Body of pancreas (tissue), 4 donors: Measurements from ENCODE around the gene PDLIM4. TPM values are rescaled to one million over a fixed set of nuclear protein-coding genes. Genes with fewer than 3 reads are reported as not detected.
A peak's percentile ranks its signal among the peaks of the same experiment; 100 is the strongest.

Experiments
- ATAC-seq: fragments of 150-250 bp; one replicate; pipeline ENCODE4 v1.9.1; 2016
- DNase-seq, 4 donors: peaks; one replicate each; pipeline ENCODE4 v3.0.0-alpha.2; 2019
- H3K27ac ChIP-seq, 4 donors: fragments of 200-600 bp; sonication (generic); 1 replicate in 3 of 4; 2 replicates in 1 of 4; pipeline versions ENCODE4 v1.5.1 to v1.6.1; 2016 to 2019; ENCODE audit warnings: mild to moderate bottlenecking in 1 of 4, mixed read lengths in 1 of 4, moderate library complexity in 1 of 4
- H3K27me3 ChIP-seq, 2 donors: fragments of 200-600 bp; sonication (generic); one replicate each; pipeline ENCODE4 v1.6.0; 2016; ENCODE audit warnings: mild to moderate bottlenecking in 1 of 2
- H3K36me3 ChIP-seq, 2 donors: fragments of 200-600 bp; sonication (generic); replicated peaks in 1 of 2; 2 replicates each; pipeline ENCODE4 v1.5.1; 2016; ENCODE audit warnings: low read depth in 2 of 2; ENCODE audit not compliant: insufficient read depth in 1 of 2
- H3K4me1 ChIP-seq: fragments of 200-600 bp; sonication (generic); one replicate; pipeline ENCODE4 v1.6.0; 2016
- H3K4me3 ChIP-seq, 2 donors: fragments of 200-600 bp; sonication (generic); 1 replicate in 1 of 2; 2 replicates in 1 of 2; pipeline ENCODE4 v1.5.1; 2016 to 2019
- H3K9me3 ChIP-seq, 3 donors: fragments of 200-600 bp; sonication (generic); 1 replicate in 2 of 3; 2 replicates in 1 of 3; pipeline ENCODE4 v1.5.1; 2016
- CTCF ChIP-seq, 7 experiments: fragments of 450-650 bp in 4 of 7; fragments of 200-600 bp in 3 of 7; sonication (generic) in 3 of 7; IDR thresholded peaks; one replicate each; pipeline ENCODE4 v1.5.1; 2016 to 2019; ENCODE audit warnings: antibody characterized with exemption in 7 of 7
- POLR2A ChIP-seq, 3 donors: fragments of 450-650 bp; IDR thresholded peaks; one replicate each; pipeline ENCODE4 v1.6.1; 2016; ENCODE audit warnings: antibody characterized with exemption in 3 of 3, mild to moderate bottlenecking in 2 of 3
- WGBS, 2 donors: methylation state at CpG; one replicate each; pipeline ENCODE4 v1.1.5; 2017; 5-methylcytosine and 5-hydroxymethylcytosine counted together
- intact Hi-C: fragments of 100-400 bp; cut with DNase I; formaldehyde crosslinking; loops from one replicate; pipeline ENCODE4 v1.15.1; 2023
- total RNA-seq, 2 donors: library from RNA; depleted of rRNA; stranded (reverse); fragments of >200 nt; gene quantifications; one replicate each; pipeline ENCODE4 v1.1.0, GENCODE V29; 2016

PDLIM4 gene
- total RNA-seq, 2 donors from 2014 or later, result 4.2 to 4.3 TPM

DNA sequence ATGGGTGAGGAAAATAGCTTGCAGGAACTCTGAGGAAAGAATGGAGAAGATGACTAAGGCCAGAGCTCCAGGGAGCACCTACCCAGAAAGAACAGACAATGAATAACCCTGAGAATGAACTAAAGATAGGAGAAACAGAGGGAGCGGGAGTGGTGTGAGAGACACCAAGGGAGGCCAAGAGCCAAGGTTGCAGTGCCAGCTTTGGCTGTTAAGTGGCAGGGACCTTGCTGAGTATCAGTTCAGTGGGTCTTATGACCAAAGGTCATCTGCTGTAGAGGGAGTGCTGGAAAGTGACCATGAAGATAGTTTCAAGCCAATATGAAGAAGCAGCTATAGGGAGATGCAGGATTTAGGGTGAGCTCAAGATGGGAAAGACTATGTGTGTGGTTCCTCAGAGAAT lies 46.6 kb upstream of the PDLIM4 start:
- no peaks in the 10 kb centered on the region for H3K9me3 ChIP-seq
- TF ChIP-seq CTCF (IDR thresholded peaks at IDR 0.05) (no peak), POLR2A (IDR thresholded peaks at IDR 0.05) (no peak)
- H3K4me3 ChIP-seq, result no peak overlapping the region
- H3K27ac ChIP-seq, result peak overlapping the region in 2 of 4 donors; percentile 7 to 27
- ATAC-seq, result no peak
- H3K27me3 ChIP-seq, result no peaks in the 10 kb centered on the region
- WGBS, 2 donors, result 56 to 57% methylated on average over 1 of the region's 1 CpG
- peaks cover 0 to 13% of the 10 kb centered on the region in 2 donors for H3K36me3 ChIP-seq
- peaks cover 42% of the 10 kb centered on the region for H3K4me1 ChIP-seq
- peak in 1 of 4 donors; percentile 2 for DNase-seq
- intact Hi-C loops, result no loop called here

GRCh38 chr5:132211787-132212186 lies 45.7 kb upstream of the PDLIM4 start:
- WGBS, 2 donors, result 13 to 14% methylated on average over 1 of the region's 1 CpG
- ATAC-seq (no peak), DNase-seq (no peak)
- H3K36me3 ChIP-seq, result peaks cover 0 to 13% of the 10 kb centered on the region in 2 donors
- no peak overlapping the region for H3K4me3 ChIP-seq
- H3K27ac ChIP-seq, result no peak overlapping the region
- TF ChIP-seq CTCF (IDR thresholded peaks at IDR 0.05) (no peak), POLR2A (IDR thresholded peaks at IDR 0.05) (no peak)
- H3K4me1 ChIP-seq, result peaks cover 40% of the 10 kb centered on the region
- no peaks in the 10 kb centered on the region for H3K9me3 ChIP-seq
- intact Hi-C loops, result no loop called here
- H3K27me3 ChIP-seq, result no peaks in the 10 kb centered on the region

DNA sequence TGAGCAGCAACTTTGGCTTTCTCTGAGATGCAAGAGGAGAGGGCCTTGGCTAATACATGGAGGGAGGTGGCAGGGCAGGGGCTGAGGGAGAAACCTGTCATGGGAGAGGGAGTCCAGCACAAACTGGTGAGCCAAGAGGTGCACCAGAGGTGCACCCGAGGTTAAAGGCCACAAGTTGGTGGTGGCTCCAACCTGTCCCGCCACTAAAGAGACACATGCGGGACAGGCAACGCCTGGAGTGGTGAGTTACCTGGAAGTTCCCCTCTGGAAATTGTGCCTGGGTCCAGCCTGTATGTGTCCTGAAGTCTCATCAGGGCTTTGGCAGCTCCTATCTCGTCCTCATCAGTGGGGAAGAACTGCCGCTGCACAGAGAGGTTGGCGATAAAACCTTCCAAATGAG lies 43.8 kb upstream of the PDLIM4 start:
- Histone ChIP-seq H3K4me3 (no peak overlapping the region), H3K36me3 (peaks cover 0 to 11% of the 10 kb centered on the region in 2 donors), H3K27me3 (no peaks in the 10 kb centered on the region), H3K9me3 (no peaks in the 10 kb centered on the region), H3K4me1 (peaks cover 40% of the 10 kb centered on the region), H3K27ac (peak overlapping the region in 2 of 4 donors; percentile 92 to 94)
- intact Hi-C loops, result no loop called here
- DNase-seq (peak in 1 of 4 donors; percentile 3), ATAC-seq (no peak)
- TF ChIP-seq CTCF (IDR thresholded peaks at IDR 0.05) (no peak), POLR2A (IDR thresholded peaks at IDR 0.05) (no peak)
- 91 to 99% methylated on average over 7 of the region's 7 CpGs for WGBS, 2 donors

DNA sequence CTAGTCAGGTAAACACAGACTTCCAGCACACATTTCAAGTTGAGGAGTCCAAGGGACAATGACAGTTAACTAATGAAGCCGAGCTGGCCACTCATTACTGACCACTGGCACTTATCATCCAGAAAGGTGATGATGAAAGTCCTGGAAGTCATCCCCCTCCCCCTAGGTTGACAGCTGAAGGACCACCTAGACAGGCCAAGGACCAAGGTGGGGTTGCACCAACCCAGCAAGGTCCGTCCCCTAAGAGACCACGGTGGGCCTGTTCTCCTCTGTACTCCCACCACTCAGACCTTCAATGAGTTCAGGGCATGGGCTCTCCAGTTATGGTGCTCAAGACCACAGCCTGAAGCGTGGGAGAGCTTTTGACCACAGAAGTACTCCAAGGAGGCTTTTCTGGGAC lies 43.0 kb upstream of the PDLIM4 start:
- WGBS, 2 donors, result 98 to 100% methylated on average over 3 to 4 of the region's 4 CpGs
- no peak for ATAC-seq
- peaks cover 0 to 11% of the 10 kb centered on the region in 2 donors for H3K36me3 ChIP-seq
- intact Hi-C loops, result no loop called here
- peaks cover 48% of the 10 kb centered on the region for H3K4me1 ChIP-seq
- no peak for DNase-seq
- TF ChIP-seq CTCF (IDR thresholded peaks at IDR 0.05), result no peak
- TF ChIP-seq POLR2A (IDR thresholded peaks at IDR 0.05), result no peak
- H3K9me3 ChIP-seq, result no peaks in the 10 kb centered on the region
- no peaks in the 10 kb centered on the region for H3K27me3 ChIP-seq
- H3K27ac ChIP-seq, result peak overlapping the region; percentile 89 to 97 (median 93)
- H3K4me3 ChIP-seq, result no peak overlapping the region

GRCh38 chr5:132215329-132215728 lies 42.2 kb upstream of the PDLIM4 start:
- Histone ChIP-seq H3K36me3 (peaks cover 0 to 9% of the 10 kb centered on the region in 2 donors), H3K27me3 (no peaks in the 10 kb centered on the region), H3K4me3 (no peak overlapping the region), H3K27ac (peak overlapping the region; percentile 89 to 97 (median 93)), H3K4me1 (peaks cover 57% of the 10 kb centered on the region), H3K9me3 (no peaks in the 10 kb centered on the region)
- ATAC-seq, result peak; percentile 99
- TF ChIP-seq CTCF (IDR thresholded peaks at IDR 0.05), result peak in 1 of 7 experiments; percentile 19
- TF ChIP-seq POLR2A (IDR thresholded peaks at IDR 0.05), result peak; percentile 60 to 76 (median 74)
- intact Hi-C loops, result no loop called here
- peak; percentile 97 to 99 (median 98) for DNase-seq
- WGBS, 2 donors, result 4 to 30% methylated on average over 5 of the region's 5 CpGs
